Activated CD8-positive, alpha-beta T cell treated with anti-CD3 and anti-CD28 coated beads, Interleukin-2, amount 10 ng/mL, durations not matched to agents 7 days and 5 days (primary cell): ENCODE measurements around the gene ADGRL3. TPM values are rescaled to one million over a fixed set of nuclear protein-coding genes. Genes with fewer than 3 reads are reported as not detected.

Experiments used
- ATAC-seq: fragments of 150-1000 bp; cut with Tn5 transposase; one replicate; pipeline ENCODE4 v1.10.0; 2021; ENCODE audit warnings: moderate library complexity
- CTCF ChIA-PET: fragments of 350-600 bp; sonication (Branson Sonifier 250); formaldehyde crosslinking; loops from one replicate; lab custom pipeline; 2021; ENCODE audit warnings: antibody characterized with exemption; lab: Charles Lee
- POLR2A ChIA-PET: fragments of 350-600 bp; sonication (Branson Sonifier 250); formaldehyde crosslinking; loops from one replicate; lab custom pipeline; 2021; ENCODE audit warnings: antibody characterized with exemption; lab: Charles Lee
- DNase-seq: peaks from one replicate; pipeline ENCODE4 v3.0.0-alpha.2; 2020
- H3K27ac Mint-ChIP-seq: one replicate; pipeline ENCODE4 v1.8.0; 2021; ENCODE audit warnings: mild to moderate bottlenecking, mixed read lengths
- H3K27me3 Mint-ChIP-seq: one replicate; pipeline ENCODE4 v1.8.0; 2021; ENCODE audit warnings: low read depth, mixed read lengths
- H3K36me3 Mint-ChIP-seq: one replicate; pipeline ENCODE4 v1.8.0; 2021; ENCODE audit warnings: low read depth, mixed read lengths
- H3K4me1 Mint-ChIP-seq: one replicate; pipeline ENCODE4 v1.8.0; 2021; ENCODE audit warnings: low read depth, mixed read lengths
- H3K4me3 Mint-ChIP-seq: one replicate; pipeline ENCODE4 v1.8.0; 2021; ENCODE audit warnings: mild to moderate bottlenecking, mixed read lengths
- H3K9me3 Mint-ChIP-seq: one replicate; pipeline ENCODE4 v1.8.0; 2022; ENCODE audit warnings: mixed read lengths; ENCODE audit not compliant: insufficient read depth
- total RNA-seq, 2 experiments: library from RNA; stranded (reverse); gene quantifications; one replicate each; pipeline ENCODE4 v1.2.3, GENCODE V29; 2021

The ADGRL3 gene
- total RNA-seq, 2 experiments from 2014 or later, result not detected

GRCh38 chr4:62030958-62031357, 830.8 kb downstream of the ADGRL3 start:
- no peak for ATAC-seq
- POLR2A ChIA-PET, result no interaction called here
- CTCF ChIA-PET, result no interaction called here
- no peak for DNase-seq
- Mint-ChIP-seq H3K27me3 (no peaks in the 10 kb centered on the region), H3K4me1 (no peaks in the 10 kb centered on the region), H3K4me3 (no peak overlapping the region), H3K9me3 (peaks cover 4% of the 10 kb centered on the region), H3K27ac (no peak overlapping the region), H3K36me3 (no peaks in the 10 kb centered on the region)

GRCh38 chr4:62037571-62037970, 837.4 kb downstream of the ADGRL3 start:
- POLR2A ChIA-PET, result no interaction called here
- CTCF ChIA-PET, result no interaction called here
- Mint-ChIP-seq H3K4me1 (no peaks in the 10 kb centered on the region), H3K27me3 (no peaks in the 10 kb centered on the region), H3K9me3 (no peaks in the 10 kb centered on the region), H3K4me3 (no peak overlapping the region), H3K27ac (no peak overlapping the region), H3K36me3 (no peaks in the 10 kb centered on the region)
- no peak for DNase-seq
- no peak for ATAC-seq

GRCh38 chr4:62051332-62051731, 851.2 kb downstream of the ADGRL3 start:
- no peaks in the 10 kb centered on the region for H3K4me1 Mint-ChIP-seq
- CTCF ChIA-PET, result no interaction called here
- POLR2A ChIA-PET, result no interaction called here
- no peak overlapping the region for H3K27ac Mint-ChIP-seq
- no peaks in the 10 kb centered on the region for H3K27me3 Mint-ChIP-seq
- ATAC-seq, result no peak
- no peak for DNase-seq
- H3K36me3 Mint-ChIP-seq, result no peaks in the 10 kb centered on the region
- no peak overlapping the region for H3K4me3 Mint-ChIP-seq
- H3K9me3 Mint-ChIP-seq, result no peaks in the 10 kb centered on the region

GRCh38 chr4:62053974-62054373, 853.8 kb downstream of the ADGRL3 start:
- H3K36me3 Mint-ChIP-seq, result no peaks in the 10 kb centered on the region
- DNase-seq, result no peak
- no peak overlapping the region for H3K27ac Mint-ChIP-seq

GRCh38 chr4:62057031-62057430, 856.9 kb downstream of the ADGRL3 start:
- Mint-ChIP-seq H3K27me3 (no peaks in the 10 kb centered on the region), H3K27ac (no peak overlapping the region), H3K4me1 (no peaks in the 10 kb centered on the region), H3K9me3 (no peaks in the 10 kb centered on the region), H3K36me3 (no peaks in the 10 kb centered on the region), H3K4me3 (no peak overlapping the region)
- ATAC-seq (no peak), DNase-seq (no peak)
- POLR2A ChIA-PET, result no interaction called here
- CTCF ChIA-PET, result no interaction called here

More at GRCh38 chr4:62053974-62054373, 853.8 kb downstream of the ADGRL3 start:
- H3K9me3 Mint-ChIP-seq, result no peaks in the 10 kb centered on the region
- H3K4me3 Mint-ChIP-seq, result no peak overlapping the region
- no peak for ATAC-seq
- no peaks in the 10 kb centered on the region for H3K27me3 Mint-ChIP-seq
- CTCF ChIA-PET, result no interaction called here
- no peaks in the 10 kb centered on the region for H3K4me1 Mint-ChIP-seq
- POLR2A ChIA-PET, result no interaction called here

GRCh38 chr4:62058571-62058970, 858.4 kb downstream of the ADGRL3 start:
- ATAC-seq, result no peak
- H3K27me3 Mint-ChIP-seq, result no peaks in the 10 kb centered on the region
- no peaks in the 10 kb centered on the region for H3K4me1 Mint-ChIP-seq
- ChIA-PET POLR2A (no interaction called here), CTCF (no interaction called here)
- no peak overlapping the region for H3K27ac Mint-ChIP-seq
- DNase-seq, result no peak
- H3K4me3 Mint-ChIP-seq, result no peak overlapping the region
- no peaks in the 10 kb centered on the region for H3K9me3 Mint-ChIP-seq
- H3K36me3 Mint-ChIP-seq, result no peaks in the 10 kb centered on the region

GRCh38 chr4:62070291-62070852, 870.2 kb downstream of the ADGRL3 start:
- Mint-ChIP-seq H3K27ac (no peak overlapping the region), H3K27me3 (no peaks in the 10 kb centered on the region), H3K9me3 (peaks cover 4% of the 10 kb centered on the region), H3K36me3 (no peaks in the 10 kb centered on the region), H3K4me1 (no peaks in the 10 kb centered on the region), H3K4me3 (no peak overlapping the region)
- DNase-seq (no peak), ATAC-seq (no peak)
- POLR2A ChIA-PET, result no interaction called here
- CTCF ChIA-PET, result no interaction called here

- H3K9me3 Mint-ChIP-seq, result peaks cover 4% of the 10 kb centered on the region
- H3K27ac Mint-ChIP-seq, result no peak overlapping the region
- no peak overlapping the region for H3K4me3 Mint-ChIP-seq
- ATAC-seq (no peak), DNase-seq (no peak)
- CTCF ChIA-PET, result no interaction called here
- H3K4me1 Mint-ChIP-seq, result no peaks in the 10 kb centered on the region
- H3K36me3 Mint-ChIP-seq, result no peaks in the 10 kb centered on the region
- no peaks in the 10 kb centered on the region for H3K27me3 Mint-ChIP-seq
- POLR2A ChIA-PET, result no interaction called here
Measured at GRCh38 chr4:62075089-62075488, 875.0 kb downstream of the ADGRL3 start.

- Mint-ChIP-seq H3K27me3 (no peaks in the 10 kb centered on the region), H3K9me3 (peaks cover 4% of the 10 kb centered on the region), H3K4me3 (no peak overlapping the region), H3K27ac (no peak overlapping the region), H3K36me3 (no peaks in the 10 kb centered on the region), H3K4me1 (no peaks in the 10 kb centered on the region)
- DNase-seq (no peak), ATAC-seq (no peak)
- CTCF ChIA-PET, result no interaction called here
- POLR2A ChIA-PET, result no interaction called here
Measured at GRCh38 chr4:62075521-62075920, 875.4 kb downstream of the ADGRL3 start.

- POLR2A ChIA-PET, result no interaction called here
- no peak for DNase-seq
- Mint-ChIP-seq H3K27ac (no peak overlapping the region), H3K27me3 (no peaks in the 10 kb centered on the region), H3K9me3 (peaks cover 4% of the 10 kb centered on the region), H3K4me1 (no peaks in the 10 kb centered on the region), H3K36me3 (no peaks in the 10 kb centered on the region), H3K4me3 (no peak overlapping the region)
- CTCF ChIA-PET, result no interaction called here
- ATAC-seq, result no peak
Measured at GRCh38 chr4:62077406-62077805, 877.3 kb downstream of the ADGRL3 start.

- CTCF ChIA-PET, result no interaction called here
- DNase-seq (no peak), ATAC-seq (no peak)
- POLR2A ChIA-PET, result no interaction called here
- Mint-ChIP-seq H3K4me1 (no peaks in the 10 kb centered on the region), H3K9me3 (peaks cover 7% of the 10 kb centered on the region), H3K27me3 (no peaks in the 10 kb centered on the region), H3K27ac (no peak overlapping the region), H3K4me3 (no peak overlapping the region), H3K36me3 (no peaks in the 10 kb centered on the region)
Measured at GRCh38 chr4:62080431-62080830, 880.3 kb downstream of the ADGRL3 start.

GRCh38 chr4:62087706-62088105, 887.6 kb downstream of the ADGRL3 start:
- CTCF ChIA-PET, result no interaction called here
- peaks cover 24% of the 10 kb centered on the region for H3K9me3 Mint-ChIP-seq
- no peaks in the 10 kb centered on the region for H3K4me1 Mint-ChIP-seq
- POLR2A ChIA-PET, result no interaction called here
- no peaks in the 10 kb centered on the region for H3K27me3 Mint-ChIP-seq
- DNase-seq, result no peak
- no peak overlapping the region for H3K27ac Mint-ChIP-seq
- no peak overlapping the region for H3K4me3 Mint-ChIP-seq
- ATAC-seq, result no peak
- H3K36me3 Mint-ChIP-seq, result no peaks in the 10 kb centered on the region

GRCh38 chr4:62093735-62094134, 893.6 kb downstream of the ADGRL3 start:
- Mint-ChIP-seq H3K36me3 (no peaks in the 10 kb centered on the region), H3K9me3 (peaks cover 26% of the 10 kb centered on the region), H3K27me3 (no peaks in the 10 kb centered on the region), H3K27ac (no peak overlapping the region), H3K4me3 (no peak overlapping the region), H3K4me1 (no peaks in the 10 kb centered on the region)
- CTCF ChIA-PET, result no interaction called here
- POLR2A ChIA-PET, result no interaction called here
- DNase-seq, result no peak
- ATAC-seq, result no peak
